NCI-H2107 treated with DMSO at 0.1 percent for 48 hours (cell line): Measurements from ENCODE around the gene HTRA3.

Source experiments
- DNase-seq: peaks from one replicate; lab custom pipeline; 2025; ENCODE audit not compliant: unreplicated experiment; lab: John Stamatoyannopoulos, UW

Gene HTRA3

GRCh38 chr4:8245884-8246833, 23.4 kb upstream of the HTRA3 start:
- no peak for DNase-seq

DNA sequence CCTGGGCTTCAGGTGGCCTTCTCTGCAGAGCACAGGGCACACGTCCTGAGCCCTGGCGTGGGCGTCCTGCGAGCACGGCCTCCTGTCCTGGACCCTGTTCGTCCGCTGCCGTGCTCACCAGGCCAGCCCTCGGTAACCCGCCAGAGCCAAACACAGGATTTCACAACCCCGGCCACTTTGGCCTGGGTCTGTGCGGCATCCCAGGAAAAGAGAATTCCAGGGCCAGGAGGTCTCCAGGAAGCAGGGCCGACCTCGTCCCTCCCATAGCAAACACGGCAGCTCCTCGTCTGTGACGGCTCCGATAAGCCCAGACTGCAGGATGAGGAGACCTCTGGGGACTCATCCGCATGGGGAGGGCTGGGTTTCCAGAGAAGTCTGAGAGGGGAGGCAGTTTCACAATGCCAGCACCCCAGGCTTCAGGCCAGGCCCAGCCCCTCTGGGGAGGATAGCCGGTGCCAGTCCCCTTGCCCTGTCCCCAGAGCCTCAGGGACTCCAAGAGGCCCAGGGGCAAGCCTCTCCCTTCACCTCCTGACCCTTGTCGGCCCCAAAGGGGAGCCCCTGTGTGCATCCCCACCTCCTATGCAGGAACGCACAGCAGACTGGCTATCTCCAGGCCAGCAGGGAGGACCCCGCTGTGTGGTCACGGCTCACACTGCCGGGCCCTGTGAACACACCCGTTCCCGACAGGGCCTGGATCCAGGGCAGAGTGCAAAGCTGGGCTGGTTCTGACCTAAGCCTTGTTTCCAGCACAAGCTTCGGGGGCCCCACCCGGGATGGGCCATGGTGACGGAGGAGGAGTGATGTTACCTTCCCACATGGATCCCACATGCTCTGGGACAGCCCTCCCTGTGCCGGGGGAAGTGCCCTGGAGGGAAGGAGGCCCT, 22.3 kb upstream of the HTRA3 start:
- DNase-seq: no peak

GRCh38 chr4:8248091-8248490, 21.5 kb upstream of the HTRA3 start:
- no peak for DNase-seq

- no peak for DNase-seq
Measured at GRCh38 chr4:8250227-8250626, 19.3 kb upstream of the HTRA3 start.

DNA sequence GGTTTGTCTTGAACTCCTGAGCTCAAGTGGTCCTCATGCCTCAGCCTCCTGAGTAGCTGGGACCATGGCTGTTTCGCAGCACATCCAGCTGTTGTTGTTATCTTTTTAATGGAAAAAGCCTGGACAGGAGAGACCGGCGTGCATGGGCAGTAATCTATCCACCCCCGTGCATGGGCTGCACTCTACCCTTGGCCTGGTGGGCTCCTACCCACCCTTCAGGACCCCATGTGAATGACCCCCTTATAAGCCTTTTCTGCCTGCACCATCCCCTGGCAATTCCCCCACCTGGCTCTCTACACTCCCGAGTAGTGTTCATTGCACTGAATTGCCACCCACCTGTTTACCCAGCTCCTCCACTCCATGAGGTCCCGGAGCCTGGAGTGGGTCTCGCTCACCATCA, 18.9 kb upstream of the HTRA3 start:
- no peak for DNase-seq

GRCh38 chr4:8251110-8251883, 18.3 kb upstream of the HTRA3 start:
- no peak for DNase-seq

DNA sequence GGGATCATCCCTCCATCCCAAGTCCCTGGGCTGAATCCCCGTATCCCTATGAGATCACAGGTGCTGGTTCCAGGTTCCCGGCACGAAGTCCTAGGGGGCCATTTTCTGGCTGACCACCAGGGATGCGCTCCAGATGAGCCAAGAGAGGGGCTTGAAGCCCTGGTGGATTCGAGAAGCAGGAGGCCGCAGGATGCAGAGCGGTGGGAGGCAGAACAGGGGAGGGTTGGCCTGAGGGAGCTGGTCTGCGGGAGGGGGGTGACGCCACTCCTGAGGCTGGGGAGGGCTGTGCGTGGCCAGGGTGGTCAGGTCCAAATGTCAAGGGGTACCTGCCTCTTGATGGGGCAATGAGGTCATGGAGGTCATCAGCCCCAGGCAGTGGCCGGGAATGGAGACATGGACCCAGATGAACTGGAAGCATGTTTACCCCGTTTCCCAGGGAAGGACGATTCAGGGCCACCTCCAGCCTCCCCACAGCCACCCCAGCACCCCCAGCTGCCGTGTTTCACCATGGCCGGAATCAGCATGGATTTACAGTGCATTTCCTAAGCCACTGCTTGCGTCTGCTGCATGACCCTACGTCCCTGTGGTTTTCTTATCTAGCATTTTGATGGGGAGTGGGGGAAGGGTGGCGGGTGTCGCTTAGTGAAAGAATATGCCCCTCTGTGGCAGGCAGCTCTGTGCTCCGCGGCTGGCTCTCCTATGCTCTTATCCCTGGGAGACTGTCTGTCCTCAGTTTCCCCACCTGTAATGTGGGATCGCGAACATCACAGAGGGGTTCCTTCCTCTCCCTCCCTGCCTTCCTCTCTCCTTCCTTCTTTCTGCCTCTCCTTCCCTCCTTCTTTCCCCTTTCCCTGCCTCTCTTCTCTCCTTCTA, 17.0 kb upstream of the HTRA3 start:
- no peak for DNase-seq

- DNase-seq: no peak
Measured at GRCh38 chr4:8254076-8254475, 15.5 kb upstream of the HTRA3 start.

DNA sequence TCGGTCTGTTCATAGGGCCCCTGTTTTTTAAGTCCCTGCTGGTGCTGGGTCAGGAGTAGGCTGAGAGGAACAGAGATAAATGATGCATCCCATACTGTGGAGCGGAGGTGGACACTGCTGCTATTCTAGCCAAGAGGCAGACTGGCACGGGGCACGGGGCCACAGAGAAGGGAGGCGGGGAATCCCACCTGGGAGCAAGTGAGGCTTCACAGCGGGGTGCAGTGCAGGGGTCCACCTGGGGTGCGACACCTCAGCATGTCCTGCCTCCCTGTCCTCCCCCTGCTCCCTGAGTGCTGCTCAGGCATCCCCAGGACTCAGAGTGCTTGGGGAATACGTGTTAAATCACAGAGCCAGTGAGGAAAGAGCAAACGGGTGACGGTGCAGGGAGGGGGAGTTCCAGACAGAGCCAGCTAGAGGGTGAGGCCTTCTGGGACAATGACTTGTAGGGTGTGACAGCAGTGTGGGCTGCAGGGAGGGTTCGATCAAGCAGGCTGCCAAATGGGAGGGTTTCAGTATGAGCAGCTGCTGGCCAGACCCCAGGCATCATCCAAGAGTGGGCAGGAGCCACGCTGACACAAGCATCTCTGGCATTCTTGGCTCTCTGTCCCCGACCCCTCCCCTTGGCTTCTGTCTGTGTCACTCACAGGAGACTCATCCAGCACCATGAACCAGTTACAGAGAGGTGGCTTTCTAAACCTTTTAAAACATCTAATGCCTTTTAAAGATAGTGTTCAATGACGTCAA, 13.7 kb upstream of the HTRA3 start:
- DNase-seq: no peak

GRCh38 chr4:8257854-8258253, 11.7 kb upstream of the HTRA3 start:
- no peak for DNase-seq

DNA sequence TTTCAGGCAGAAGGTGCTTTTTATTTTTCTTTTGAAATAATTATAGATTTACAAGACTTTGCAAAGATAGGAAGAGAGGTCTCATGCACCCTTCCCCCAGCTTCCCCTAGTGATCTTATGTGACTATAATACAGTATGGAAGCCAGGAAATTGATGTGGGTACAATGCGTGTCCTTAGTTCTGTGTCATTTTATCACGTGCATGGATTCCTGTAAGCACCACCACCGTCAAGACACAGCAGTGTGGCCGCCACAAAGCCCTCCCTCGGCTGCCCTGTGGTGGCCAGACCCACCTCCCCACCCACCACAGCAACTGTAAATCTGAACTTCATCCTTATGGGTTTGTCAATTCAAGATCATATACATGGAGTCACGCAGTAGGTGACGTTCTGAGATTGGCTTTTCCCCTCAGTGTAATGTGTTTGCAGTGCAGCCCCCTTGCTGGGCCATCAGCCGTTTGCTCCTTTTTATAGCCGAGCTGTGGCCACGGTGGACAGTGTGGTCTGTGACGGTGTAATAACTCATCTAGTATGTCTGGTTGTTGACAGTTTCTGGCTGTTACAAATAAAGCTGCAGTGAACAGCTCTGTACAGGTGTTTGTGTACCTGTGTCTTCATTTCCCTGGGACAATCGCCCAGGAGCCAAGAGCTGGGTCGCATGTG, 10.9 kb upstream of the HTRA3 start:
- DNase-seq: no peak

- DNase-seq: no peak
Measured at GRCh38 chr4:8259743-8260430, 9.7 kb upstream of the HTRA3 start.

GRCh38 chr4:8260656-8261111, 8.9 kb upstream of the HTRA3 start:
- no peak for DNase-seq

DNA sequence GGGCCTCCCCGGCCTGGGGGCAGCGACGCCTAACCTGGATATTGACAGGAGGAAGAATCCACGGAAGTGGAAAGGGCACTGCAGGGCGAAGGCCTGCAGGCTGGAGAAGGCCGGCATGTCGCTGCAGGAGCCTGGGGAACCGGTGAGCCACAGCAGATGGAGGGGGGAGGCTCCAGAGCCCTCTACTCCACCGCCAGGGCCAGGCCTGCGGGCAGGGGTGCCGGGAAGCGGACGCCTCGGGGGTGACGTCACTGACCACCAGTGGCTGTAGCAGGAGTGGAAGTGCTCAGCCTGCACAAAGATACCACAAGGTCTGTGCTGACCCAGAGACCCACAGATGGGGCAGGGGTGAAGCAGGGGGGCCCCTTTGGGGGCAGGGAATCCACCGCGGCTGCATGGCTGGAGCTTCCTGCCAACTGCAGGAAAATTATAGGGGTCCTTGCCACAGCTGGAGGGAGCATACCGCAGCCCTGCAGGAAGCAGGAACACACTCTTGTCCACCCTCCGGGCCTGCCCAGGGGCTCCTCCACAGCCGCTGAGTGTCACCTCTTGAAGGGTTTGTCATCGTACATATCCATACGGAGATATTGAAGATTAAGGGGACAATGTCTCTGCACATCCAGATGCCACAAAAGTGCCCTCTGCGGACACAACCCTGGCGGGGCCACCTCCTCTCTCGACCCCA, 7.6 kb upstream of the HTRA3 start:
- no peak for DNase-seq

- no peak for DNase-seq
Measured at GRCh38 chr4:8262637-8263322, 6.8 kb upstream of the HTRA3 start.

GRCh38 chr4:8263397-8263796, 6.2 kb upstream of the HTRA3 start:
- DNase-seq: no peak

- no peak for DNase-seq
Measured at GRCh38 chr4:8264106-8264505, 5.4 kb upstream of the HTRA3 start.
